Activated T-cell treated with anti-CD3 and anti-CD28 coated beads, Interleukin-2, amount 50 U/mL, for 24 hours (primary cell): ENCODE data around the gene SPOCK1.

ENCODE experiments used
- DNase-seq: peaks from one replicate; pipeline ENCODE4 v3.0.0-alpha.2; 2020
- H3K27ac Mint-ChIP-seq: 2 replicates; pipeline ENCODE4 v1.8.0; 2020; ENCODE audit warnings: mild to moderate bottlenecking, mixed read lengths
- H3K27me3 Mint-ChIP-seq: 2 replicates; pipeline ENCODE4 v1.8.0; 2020; ENCODE audit warnings: mixed read lengths
- H3K36me3 Mint-ChIP-seq: 2 replicates; pipeline ENCODE4 v1.8.0; 2020; ENCODE audit warnings: low read depth, mixed read lengths
- H3K4me1 Mint-ChIP-seq: 2 replicates; pipeline ENCODE4 v1.8.0; 2020; ENCODE audit warnings: low read depth, mixed read lengths
- H3K4me3 Mint-ChIP-seq: 2 replicates; pipeline ENCODE4 v1.8.0; 2020; ENCODE audit warnings: mild to moderate bottlenecking, moderate library complexity, mixed read lengths
- H3K9me3 Mint-ChIP-seq: 2 replicates; pipeline ENCODE4 v1.8.0; 2020; ENCODE audit warnings: mixed read lengths

Gene SPOCK1

DNA sequence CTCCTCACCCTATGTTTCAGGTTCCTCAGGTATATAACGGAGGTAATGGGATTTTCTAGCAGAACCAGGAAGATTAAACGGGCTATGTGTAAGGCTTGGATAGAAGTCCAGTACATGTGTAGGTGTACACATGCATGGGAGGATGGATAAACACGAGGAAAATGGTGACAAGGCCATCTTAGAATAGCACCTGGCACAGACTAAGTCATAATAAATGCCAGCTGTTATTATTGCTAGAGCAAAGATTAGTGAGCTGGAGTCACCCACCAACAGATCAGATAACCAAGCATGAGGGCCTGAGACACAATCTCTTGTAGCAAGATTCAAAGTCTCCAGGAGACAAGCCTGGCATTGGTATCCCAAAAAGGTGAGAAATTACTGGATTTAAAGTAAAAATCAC is 21.1 kb downstream of the SPOCK1 start:
- Mint-ChIP-seq H3K27me3 (peaks cover 5% of the 10 kb centered on the region), H3K27ac (no peak overlapping the region), H3K4me1 (no peaks in the 10 kb centered on the region), H3K4me3 (no peak overlapping the region), H3K36me3 (no peaks in the 10 kb centered on the region), H3K9me3 (no peaks in the 10 kb centered on the region)
- no peak for DNase-seq

DNA sequence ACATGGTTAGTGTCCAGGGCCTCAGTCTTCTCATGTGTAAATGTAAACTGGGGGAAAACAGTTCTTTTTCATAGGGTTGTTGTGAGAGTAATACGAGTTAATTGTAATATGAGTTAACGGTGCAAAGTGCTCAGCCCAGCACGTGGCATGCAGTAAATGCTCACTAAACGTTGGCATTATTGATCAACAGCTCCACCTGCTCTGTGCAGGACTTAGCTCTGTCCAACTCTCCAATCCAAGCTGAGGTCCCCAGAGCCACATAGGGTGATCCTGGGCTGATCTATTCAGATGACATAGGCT is 28.3 kb downstream of the SPOCK1 start:
- peaks cover 19% of the 10 kb centered on the region for H3K27me3 Mint-ChIP-seq
- no peak for DNase-seq
- no peak overlapping the region for H3K27ac Mint-ChIP-seq
- H3K4me1 Mint-ChIP-seq = no peaks in the 10 kb centered on the region
- no peak overlapping the region for H3K4me3 Mint-ChIP-seq
- H3K36me3 Mint-ChIP-seq = no peaks in the 10 kb centered on the region
- H3K9me3 Mint-ChIP-seq = no peaks in the 10 kb centered on the region

DNA sequence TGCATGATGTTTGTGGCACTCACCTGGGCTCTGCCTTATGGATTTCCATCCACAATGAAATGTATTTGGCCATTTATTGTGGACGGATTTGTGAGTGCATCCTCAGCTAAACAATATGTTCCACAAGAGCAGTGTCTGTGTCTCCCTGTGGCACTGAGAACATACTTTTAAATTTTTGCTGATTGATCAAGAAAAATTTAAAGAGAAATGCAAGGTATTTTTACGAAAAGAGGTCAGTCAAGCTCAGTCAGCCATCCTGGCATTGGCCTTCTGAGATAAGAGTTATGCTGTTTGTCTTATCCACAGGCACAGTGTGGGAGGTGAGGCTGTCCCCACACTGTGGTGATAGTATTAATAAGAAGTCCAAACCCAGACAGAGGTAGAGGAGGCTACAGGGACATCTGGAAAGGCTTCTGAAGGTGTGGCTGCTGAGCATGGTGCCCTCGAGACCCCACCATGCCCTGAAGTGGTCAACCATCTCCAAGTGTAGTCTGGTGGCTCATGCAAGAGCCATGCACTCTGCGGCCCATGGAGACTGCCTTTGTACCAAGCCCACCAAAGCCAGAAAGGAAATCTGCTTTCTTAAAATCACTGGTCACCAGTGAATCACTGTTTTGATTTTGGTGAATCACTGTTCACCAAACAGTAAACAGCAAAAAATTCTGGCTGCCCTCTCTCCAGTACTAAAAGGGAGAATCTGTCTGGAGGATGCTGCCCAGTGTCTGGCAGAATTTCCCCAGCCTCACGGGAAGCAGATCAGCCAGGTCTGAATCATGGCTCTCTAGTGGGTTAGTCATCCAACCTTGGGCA is 28.8 kb downstream of the SPOCK1 start:
- Mint-ChIP-seq H3K4me1 (no peaks in the 10 kb centered on the region), H3K27me3 (peaks cover 19% of the 10 kb centered on the region), H3K4me3 (no peak overlapping the region), H3K36me3 (no peaks in the 10 kb centered on the region), H3K9me3 (no peaks in the 10 kb centered on the region), H3K27ac (no peak overlapping the region)
- DNase-seq = no peak

DNA sequence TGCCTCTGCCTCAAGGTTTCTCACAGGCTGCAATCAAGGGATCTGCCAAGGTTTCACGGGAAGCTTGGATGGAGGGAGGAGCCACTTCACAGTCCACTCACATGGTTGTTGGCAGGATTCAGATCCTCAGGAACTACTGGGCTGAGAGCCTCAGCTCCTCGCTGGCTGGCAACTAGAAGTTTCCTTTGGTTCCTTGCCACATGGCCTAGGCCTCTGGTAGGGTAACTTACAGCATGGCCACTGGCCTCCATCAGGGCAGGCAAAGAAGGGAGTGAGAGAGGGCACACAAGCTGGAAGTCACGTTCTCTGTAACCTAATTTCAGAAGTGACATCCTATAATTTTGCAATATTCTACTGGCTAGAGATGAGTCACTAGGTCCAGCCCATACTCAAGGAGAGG is 32.2 kb downstream of the SPOCK1 start:
- no peak overlapping the region for H3K27ac Mint-ChIP-seq
- H3K4me3 Mint-ChIP-seq = no peak overlapping the region
- no peak for DNase-seq
- H3K36me3 Mint-ChIP-seq = no peaks in the 10 kb centered on the region
- H3K9me3 Mint-ChIP-seq = no peaks in the 10 kb centered on the region
- H3K27me3 Mint-ChIP-seq = peaks cover 9% of the 10 kb centered on the region
- no peaks in the 10 kb centered on the region for H3K4me1 Mint-ChIP-seq

DNA sequence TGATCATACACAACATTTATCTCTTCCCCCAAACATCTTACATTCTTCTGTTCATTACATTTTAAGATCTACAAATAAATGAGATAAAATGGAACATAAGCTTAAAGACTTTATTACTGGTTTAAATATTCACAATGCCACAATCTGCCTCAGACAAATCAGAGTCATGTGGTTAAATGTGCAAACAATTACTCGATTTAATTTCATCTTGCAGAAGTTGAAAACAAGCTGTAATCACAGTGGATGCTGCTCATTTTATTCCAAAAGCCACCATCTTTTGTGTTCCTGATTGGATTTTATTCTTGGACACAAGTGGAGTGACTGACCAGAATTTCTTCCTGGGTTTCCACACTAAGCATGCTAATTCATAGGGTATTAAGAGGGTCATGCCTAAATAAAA is 33.2 kb downstream of the SPOCK1 start:
- Mint-ChIP-seq H3K4me3 (no peak overlapping the region), H3K9me3 (no peaks in the 10 kb centered on the region), H3K27me3 (peaks cover 3% of the 10 kb centered on the region), H3K36me3 (no peaks in the 10 kb centered on the region), H3K27ac (no peak overlapping the region), H3K4me1 (no peaks in the 10 kb centered on the region)
- no peak for DNase-seq

DNA sequence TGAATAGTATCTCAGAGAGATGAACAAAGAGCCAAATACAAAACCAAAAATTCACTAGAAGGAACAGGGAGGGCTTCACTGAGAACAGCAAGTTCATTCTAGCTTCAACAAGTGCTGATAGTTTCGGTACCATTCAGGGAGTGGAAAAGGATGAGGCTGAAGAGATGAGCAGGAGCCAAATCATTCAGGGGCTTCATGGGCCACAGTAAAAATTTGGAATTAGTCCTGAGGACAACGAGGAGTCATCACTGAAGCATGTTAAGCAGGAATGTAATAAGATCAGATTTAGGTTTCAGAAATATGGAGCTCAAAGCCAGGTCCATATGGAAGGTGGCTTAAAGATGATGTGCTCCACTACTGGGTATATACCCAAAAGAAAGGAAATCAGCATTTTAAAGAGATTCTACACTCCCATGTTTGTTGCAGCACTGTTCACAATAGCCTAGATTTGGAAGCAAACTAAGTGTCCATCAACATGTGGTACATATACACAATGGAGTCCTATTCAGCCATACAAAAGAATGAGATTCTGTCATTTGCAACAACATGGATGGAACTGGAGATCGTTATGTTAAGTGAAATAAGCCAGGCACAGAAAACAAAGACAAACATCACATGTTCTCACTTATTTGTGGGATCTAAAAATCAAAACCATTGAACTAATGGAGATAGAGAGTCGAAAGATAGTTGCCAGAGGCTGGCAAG is 36.2 kb downstream of the SPOCK1 start:
- H3K27me3 Mint-ChIP-seq = peaks cover 3% of the 10 kb centered on the region
- H3K9me3 Mint-ChIP-seq = no peaks in the 10 kb centered on the region
- H3K4me1 Mint-ChIP-seq = no peaks in the 10 kb centered on the region
- H3K4me3 Mint-ChIP-seq = no peak overlapping the region
- no peak for DNase-seq
- no peaks in the 10 kb centered on the region for H3K36me3 Mint-ChIP-seq
- H3K27ac Mint-ChIP-seq = no peak overlapping the region

DNA sequence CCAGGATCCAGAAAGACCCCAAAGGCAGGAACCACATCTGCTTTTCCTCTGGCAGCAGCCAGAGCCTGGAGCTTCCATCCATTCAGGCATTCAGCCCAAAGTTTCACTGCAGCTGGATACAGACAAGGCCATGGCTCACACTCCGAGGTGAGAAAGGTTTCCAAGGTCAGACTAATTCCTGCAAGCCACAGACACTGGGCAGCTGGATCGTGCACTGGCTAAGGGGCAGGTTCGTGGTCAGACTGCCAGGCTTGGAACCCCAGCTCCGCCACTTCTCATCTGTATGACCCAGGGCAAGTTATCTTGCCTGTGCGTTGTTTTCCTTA is 36.9 kb downstream of the SPOCK1 start:
- H3K9me3 Mint-ChIP-seq = no peaks in the 10 kb centered on the region
- peaks cover 3% of the 10 kb centered on the region for H3K27me3 Mint-ChIP-seq
- no peaks in the 10 kb centered on the region for H3K4me1 Mint-ChIP-seq
- H3K4me3 Mint-ChIP-seq = no peak overlapping the region
- H3K27ac Mint-ChIP-seq = no peak overlapping the region
- DNase-seq = no peak
- no peaks in the 10 kb centered on the region for H3K36me3 Mint-ChIP-seq

DNA sequence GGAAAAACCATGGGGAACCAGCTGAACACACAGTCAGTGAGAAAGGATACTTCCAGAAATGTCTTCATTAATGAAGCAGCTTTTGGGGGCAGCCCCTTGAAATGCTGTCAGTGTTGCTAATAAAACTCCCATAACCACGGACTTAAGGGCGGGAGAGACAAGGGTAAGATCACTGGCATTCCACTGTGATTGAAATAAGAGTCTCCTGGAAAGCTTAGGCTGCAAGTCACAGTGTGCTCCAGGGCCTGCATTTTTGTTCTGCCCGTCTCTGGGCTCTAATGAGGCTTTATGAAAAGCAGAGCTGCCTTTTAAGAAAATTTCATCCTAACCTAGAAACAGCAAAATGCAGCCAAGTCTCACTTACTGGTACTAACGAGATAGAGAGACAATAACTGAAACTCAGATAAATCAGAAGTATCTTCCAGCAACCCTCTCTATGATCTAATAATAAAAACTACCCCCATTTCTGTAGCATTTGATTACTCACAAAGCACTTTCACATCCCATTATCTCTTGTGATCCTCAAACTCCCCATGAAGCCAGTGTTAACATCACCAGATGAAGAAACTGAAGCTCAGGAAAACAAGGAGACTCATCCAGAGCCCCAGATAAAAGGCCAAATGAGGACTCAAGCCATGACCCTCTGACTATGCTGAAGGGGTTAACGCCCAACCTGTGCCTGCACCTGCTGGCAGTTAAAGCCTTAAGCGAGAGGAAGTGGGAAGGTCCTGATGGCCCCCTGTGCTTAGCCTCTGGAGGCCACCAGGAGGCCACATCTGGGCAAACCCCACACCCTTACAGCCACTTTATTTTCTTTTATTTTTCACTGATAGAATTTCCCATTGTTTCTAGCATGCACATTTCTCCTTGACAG is 37.5 kb downstream of the SPOCK1 start:
- Mint-ChIP-seq H3K9me3 (no peaks in the 10 kb centered on the region), H3K36me3 (no peaks in the 10 kb centered on the region), H3K4me3 (no peak overlapping the region), H3K4me1 (no peaks in the 10 kb centered on the region), H3K27me3 (peaks cover 3% of the 10 kb centered on the region), H3K27ac (no peak overlapping the region)
- DNase-seq = no peak

DNA sequence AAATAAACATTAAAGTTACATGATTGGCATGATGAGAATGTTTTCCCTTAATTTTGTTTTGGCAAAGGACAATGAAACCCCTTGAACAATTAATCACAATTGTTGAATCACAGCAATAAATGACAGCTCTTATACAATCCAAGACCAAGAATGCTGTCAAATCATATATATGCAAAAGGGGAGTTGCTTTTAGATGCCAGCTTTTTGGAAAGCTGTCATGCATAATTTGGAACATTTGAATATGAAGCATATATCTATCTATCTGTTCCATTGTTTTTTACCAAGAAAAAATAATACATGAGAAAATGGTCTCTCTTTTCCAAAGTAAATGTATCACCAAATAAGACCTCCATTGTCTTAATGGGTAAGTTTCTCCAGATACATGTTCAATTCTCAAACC is 44.5 kb downstream of the SPOCK1 start:
- no peak for DNase-seq
- no peaks in the 10 kb centered on the region for H3K9me3 Mint-ChIP-seq
- H3K4me1 Mint-ChIP-seq = no peaks in the 10 kb centered on the region
- no peak overlapping the region for H3K4me3 Mint-ChIP-seq
- no peak overlapping the region for H3K27ac Mint-ChIP-seq
- no peaks in the 10 kb centered on the region for H3K27me3 Mint-ChIP-seq
- no peaks in the 10 kb centered on the region for H3K36me3 Mint-ChIP-seq

DNA sequence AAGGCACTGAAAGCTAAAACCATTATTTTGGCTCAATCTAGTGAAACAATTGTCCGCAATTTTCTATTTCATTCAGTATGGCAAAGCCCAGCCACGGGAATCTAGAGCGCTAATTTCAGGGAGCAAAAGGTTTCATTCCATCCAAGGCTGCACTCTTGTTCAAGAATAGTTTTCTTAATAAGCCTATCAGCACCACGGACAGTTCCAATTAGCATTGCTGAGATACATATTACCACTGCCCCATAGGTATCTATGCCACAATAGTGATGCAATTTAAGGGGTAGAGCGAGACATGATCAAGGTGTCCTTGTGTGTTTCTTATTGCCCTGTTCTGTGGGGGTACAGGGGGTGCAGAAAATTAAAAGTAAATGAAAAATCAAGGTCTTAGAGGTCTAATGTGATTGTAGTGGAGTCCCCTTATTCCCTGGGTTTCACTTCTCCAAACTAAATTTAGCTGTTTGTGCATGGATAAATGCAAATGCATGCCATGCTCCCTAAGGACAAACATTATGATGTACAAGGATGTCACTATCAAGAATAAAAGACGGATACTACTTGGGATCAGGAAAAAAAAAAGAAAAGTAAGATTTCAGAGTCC is 45.5 kb downstream of the SPOCK1 start:
- Mint-ChIP-seq H3K4me3 (no peak overlapping the region), H3K27me3 (no peaks in the 10 kb centered on the region), H3K9me3 (no peaks in the 10 kb centered on the region), H3K27ac (no peak overlapping the region), H3K4me1 (no peaks in the 10 kb centered on the region), H3K36me3 (no peaks in the 10 kb centered on the region)
- no peak for DNase-seq

DNA sequence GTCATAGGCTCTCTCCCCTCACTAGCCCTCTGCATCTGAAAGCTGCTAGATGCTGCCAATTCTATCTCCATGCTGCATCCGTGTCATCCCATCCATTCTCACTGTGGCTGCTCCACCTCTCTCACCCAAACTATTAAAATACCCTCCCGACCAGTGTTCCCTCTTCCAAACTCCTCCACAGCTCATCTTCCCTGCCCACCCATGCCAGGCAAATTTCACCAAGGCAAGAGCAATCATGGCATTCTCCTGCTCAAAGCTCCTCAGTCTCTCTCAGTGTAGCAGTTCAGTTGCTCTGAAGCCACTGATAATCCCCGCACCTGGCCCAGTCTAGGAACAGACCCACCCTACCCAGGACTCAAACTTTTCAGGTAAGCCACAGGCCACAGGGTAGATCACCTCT is 48.4 kb downstream of the SPOCK1 start:
- Mint-ChIP-seq H3K9me3 (no peaks in the 10 kb centered on the region), H3K4me3 (no peak overlapping the region), H3K36me3 (no peaks in the 10 kb centered on the region), H3K4me1 (no peaks in the 10 kb centered on the region), H3K27me3 (peaks cover 3% of the 10 kb centered on the region), H3K27ac (no peak overlapping the region)
- DNase-seq = no peak

DNA sequence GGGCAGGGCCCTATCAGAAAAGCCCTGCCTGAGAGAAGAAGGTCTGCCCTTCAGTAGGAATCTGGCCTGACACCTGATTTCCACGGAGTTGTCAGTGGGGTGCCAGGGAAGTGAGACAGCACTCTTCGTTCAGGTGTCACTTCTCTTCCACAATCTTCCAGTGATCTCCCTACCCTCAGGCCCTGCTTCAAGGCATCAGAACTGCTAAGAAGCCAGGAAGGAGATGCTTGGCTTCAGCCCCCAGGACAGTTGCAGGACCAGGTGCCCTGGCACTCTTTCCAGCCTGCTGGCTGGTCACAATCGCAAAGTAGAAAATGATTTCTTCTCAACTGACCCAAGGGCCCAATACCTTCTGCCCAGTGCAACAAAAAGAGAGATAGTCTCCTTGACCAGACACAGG is 50.3 kb downstream of the SPOCK1 start:
- Mint-ChIP-seq H3K27me3 (peaks cover 13% of the 10 kb centered on the region), H3K4me3 (no peak overlapping the region), H3K4me1 (no peaks in the 10 kb centered on the region), H3K27ac (no peak overlapping the region), H3K9me3 (no peaks in the 10 kb centered on the region), H3K36me3 (no peaks in the 10 kb centered on the region)
- no peak for DNase-seq

DNA sequence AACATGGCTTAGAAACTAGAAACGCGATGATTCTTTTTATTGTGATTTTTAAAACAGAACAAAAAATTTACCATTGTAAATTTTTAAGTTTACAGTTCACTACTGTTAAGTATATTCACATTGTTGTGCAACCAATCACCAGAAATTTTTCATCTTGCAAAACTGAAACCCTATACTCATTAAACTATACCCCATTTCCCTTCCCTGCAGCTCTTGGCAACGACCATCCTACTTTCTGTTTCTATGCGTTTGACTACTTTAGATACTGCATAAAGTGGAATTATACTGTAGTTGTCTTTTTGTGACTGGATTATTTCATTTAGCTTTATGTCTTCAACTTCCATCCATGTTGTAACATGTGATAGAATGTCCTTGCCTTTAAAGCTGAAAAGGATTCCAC is 52.5 kb downstream of the SPOCK1 start:
- Mint-ChIP-seq H3K36me3 (no peaks in the 10 kb centered on the region), H3K4me3 (no peak overlapping the region), H3K4me1 (no peaks in the 10 kb centered on the region), H3K27ac (no peak overlapping the region), H3K27me3 (peaks cover 13% of the 10 kb centered on the region), H3K9me3 (no peaks in the 10 kb centered on the region)
- no peak for DNase-seq

DNA sequence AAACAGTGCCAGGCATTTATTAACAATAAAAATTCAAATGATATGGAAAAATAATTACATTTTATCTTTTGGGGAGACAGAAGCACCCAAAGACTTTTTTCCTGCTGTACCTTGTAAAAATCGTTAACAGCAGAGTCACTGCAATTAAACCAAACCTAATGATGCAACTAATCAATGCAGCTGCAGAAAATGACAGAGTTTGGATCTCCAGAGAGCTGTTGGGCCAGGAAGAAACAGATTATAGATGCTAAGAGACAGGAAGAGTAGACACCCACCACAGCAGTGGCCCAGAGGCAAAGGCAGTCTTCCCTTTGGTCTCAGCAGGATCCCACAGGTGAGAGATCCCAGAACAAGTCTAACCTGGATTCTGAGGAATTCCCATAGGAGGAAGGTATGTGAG is 53.0 kb downstream of the SPOCK1 start:
- Mint-ChIP-seq H3K9me3 (no peaks in the 10 kb centered on the region), H3K4me1 (no peaks in the 10 kb centered on the region), H3K27me3 (peaks cover 13% of the 10 kb centered on the region), H3K36me3 (no peaks in the 10 kb centered on the region), H3K4me3 (no peak overlapping the region), H3K27ac (no peak overlapping the region)
- DNase-seq = no peak

DNA sequence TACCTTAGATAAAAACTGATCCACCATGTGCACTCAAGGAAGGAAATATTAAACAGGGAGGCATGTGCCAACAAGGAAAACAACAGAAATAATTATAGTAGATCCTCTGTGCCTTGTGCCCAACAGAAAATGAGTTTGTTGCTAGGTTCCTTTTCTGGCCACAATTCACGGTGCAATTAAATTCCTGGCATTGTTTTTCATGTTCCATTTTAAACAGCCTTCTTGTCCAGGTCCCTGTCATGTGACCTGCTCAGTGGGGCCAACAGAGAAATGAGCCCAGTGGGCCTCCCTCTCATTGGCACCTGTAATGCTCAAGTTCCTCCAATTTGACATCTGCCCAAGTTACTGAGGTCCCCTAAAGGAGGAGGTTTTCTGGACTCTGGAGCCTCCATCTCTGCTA is 56.5 kb downstream of the SPOCK1 start:
- no peak for DNase-seq

More for the DNA sequence above, 56.5 kb downstream of the SPOCK1 start:
- no peak overlapping the region for H3K4me3 Mint-ChIP-seq
- H3K27me3 Mint-ChIP-seq = peaks cover 13% of the 10 kb centered on the region
- no peaks in the 10 kb centered on the region for H3K36me3 Mint-ChIP-seq
- no peak overlapping the region for H3K27ac Mint-ChIP-seq
- H3K9me3 Mint-ChIP-seq = no peaks in the 10 kb centered on the region
- H3K4me1 Mint-ChIP-seq = no peaks in the 10 kb centered on the region
